SHP77 (cell line): ENCODE results near the gene PRSS21.
A peak's percentile ranks its signal among the peaks of the same experiment; 100 is the strongest.

ENCODE experiments used
- DNase-seq, 2 experiments: peaks; one replicate each; lab custom pipeline; 2025; lab: John Stamatoyannopoulos, UW

Gene PRSS21

GRCh38 chr16:2867987-2868789 lies 51.2 kb downstream of the PRSS21 start:
- peak; percentile 87 to 90 for DNase-seq
